OCI-LY3 (cell line): ENCODE data around the gene DGKB.

Experiments
- H2AFZ ChIP-seq: fragments of 200-600, 300-600 bp; shearing (Covaris generic); 2 replicates; pipeline ENCODE4 v1.6.0; 2014; ENCODE audit warnings: antibody characterized with exemption, low read depth, low read length
- H3K27ac ChIP-seq: fragments of 200-600, 300-600 bp; sonication (generic); 2 replicates; pipeline ENCODE4 v1.5.1; 2014; ENCODE audit warnings: mild to moderate bottlenecking, low read length, moderate library complexity, mixed read lengths
- H3K27me3 ChIP-seq: fragments of 200-600, 300-600 bp; sonication (generic); 2 replicates; pipeline ENCODE4 v1.6.1; 2014; ENCODE audit warnings: low read depth, low read length, mixed read lengths
- H3K36me3 ChIP-seq: fragments of 200-600, 300-600 bp; sonication (generic); replicated peaks from 2 replicates; pipeline ENCODE3; 2014; ENCODE audit warnings: low read depth, low read length, mixed read lengths
- H3K4me1 ChIP-seq: fragments of 300-600, 200-600 bp; sonication (generic); 2 replicates; pipeline ENCODE4 v1.6.1; 2014; ENCODE audit warnings: low read length, mixed read lengths
- H3K4me2 ChIP-seq: fragments of 200-600, 300-600 bp; sonication (generic); 2 replicates; pipeline ENCODE4 v1.6.1; 2014; ENCODE audit warnings: low read length, mixed read lengths
- H3K4me3 ChIP-seq: fragments of 300-600, 200-600 bp; sonication (generic); 2 replicates; pipeline ENCODE4 v1.5.1; 2014; ENCODE audit warnings: antibody characterized with exemption, mild to moderate bottlenecking, low read length, moderate library complexity
- H3K79me2 ChIP-seq: fragments of 300-600, 200-600 bp; shearing (Covaris generic); 2 replicates; pipeline ENCODE4 v1.6.1; 2014; ENCODE audit warnings: mild to moderate bottlenecking, low read length, mixed read lengths
- H3K9ac ChIP-seq: fragments of 300-600, 200-600 bp; shearing (Covaris generic); 2 replicates; pipeline ENCODE4 v1.6.0; 2014; ENCODE audit warnings: mild to moderate bottlenecking, low read length, moderate library complexity
- H3K9me3 ChIP-seq: fragments of 200-600, 300-600 bp; shearing (Covaris generic); 2 replicates; pipeline ENCODE4 v1.6.1; 2014; ENCODE audit warnings: low read length, mixed read lengths; ENCODE audit not compliant: insufficient read depth
- H4K20me1 ChIP-seq: fragments of 200-600, 300-600 bp; sonication (generic); 2 replicates; pipeline ENCODE4 v1.6.1; 2016; ENCODE audit warnings: low read length, mixed read lengths; ENCODE audit not compliant: insufficient read depth
- EZH2phosphoT487 ChIP-seq: fragments of 200-600 bp; shearing (Covaris generic); IDR thresholded peaks from 2 replicates; pipeline ENCODE4 v1.6.1; 2018; ENCODE audit warnings: antibody characterized with exemption, mixed run types, low read depth
- TF ChIP-seq, protein P1 (sequence below): fragments of 200-600, 300-600 bp; sonication (generic); IDR thresholded peaks from 2 replicates; pipeline ENCODE4 v1.5.1; 2014; ENCODE audit warnings: antibody characterized with exemption, low read length, low read depth

Gene DGKB

GRCh38 chr7:14936554-14936953 is 34.0 kb upstream of the DGKB start:
- H3K36me3 ChIP-seq, result no peaks in the 10 kb centered on the region
- no peak overlapping the region for H3K4me3 ChIP-seq
- no peaks in the 10 kb centered on the region for H4K20me1 ChIP-seq
- peaks cover 7% of the 10 kb centered on the region; the same call in 1 of the 2 replicates for H3K4me1 ChIP-seq
- H3K79me2 ChIP-seq, result no peaks in the 10 kb centered on the region
- H3K9me3 ChIP-seq, result no peaks in the 10 kb centered on the region
- no peak overlapping the region for H3K27ac ChIP-seq
- TF ChIP-seq, protein P1, sequence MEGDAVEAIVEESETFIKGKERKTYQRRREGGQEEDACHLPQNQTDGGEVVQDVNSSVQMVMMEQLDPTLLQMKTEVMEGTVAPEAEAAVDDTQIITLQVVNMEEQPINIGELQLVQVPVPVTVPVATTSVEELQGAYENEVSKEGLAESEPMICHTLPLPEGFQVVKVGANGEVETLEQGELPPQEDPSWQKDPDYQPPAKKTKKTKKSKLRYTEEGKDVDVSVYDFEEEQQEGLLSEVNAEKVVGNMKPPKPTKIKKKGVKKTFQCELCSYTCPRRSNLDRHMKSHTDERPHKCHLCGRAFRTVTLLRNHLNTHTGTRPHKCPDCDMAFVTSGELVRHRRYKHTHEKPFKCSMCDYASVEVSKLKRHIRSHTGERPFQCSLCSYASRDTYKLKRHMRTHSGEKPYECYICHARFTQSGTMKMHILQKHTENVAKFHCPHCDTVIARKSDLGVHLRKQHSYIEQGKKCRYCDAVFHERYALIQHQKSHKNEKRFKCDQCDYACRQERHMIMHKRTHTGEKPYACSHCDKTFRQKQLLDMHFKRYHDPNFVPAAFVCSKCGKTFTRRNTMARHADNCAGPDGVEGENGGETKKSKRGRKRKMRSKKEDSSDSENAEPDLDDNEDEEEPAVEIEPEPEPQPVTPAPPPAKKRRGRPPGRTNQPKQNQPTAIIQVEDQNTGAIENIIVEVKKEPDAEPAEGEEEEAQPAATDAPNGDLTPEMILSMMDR, result no peak
- no peak for TF ChIP-seq EZH2phosphoT487
- H3K27me3 ChIP-seq, result no peaks in the 10 kb centered on the region
- no peak overlapping the region for H3K4me2 ChIP-seq
- H3K9ac ChIP-seq, result no peak overlapping the region
- H2AFZ ChIP-seq, result no peak overlapping the region

DNA sequence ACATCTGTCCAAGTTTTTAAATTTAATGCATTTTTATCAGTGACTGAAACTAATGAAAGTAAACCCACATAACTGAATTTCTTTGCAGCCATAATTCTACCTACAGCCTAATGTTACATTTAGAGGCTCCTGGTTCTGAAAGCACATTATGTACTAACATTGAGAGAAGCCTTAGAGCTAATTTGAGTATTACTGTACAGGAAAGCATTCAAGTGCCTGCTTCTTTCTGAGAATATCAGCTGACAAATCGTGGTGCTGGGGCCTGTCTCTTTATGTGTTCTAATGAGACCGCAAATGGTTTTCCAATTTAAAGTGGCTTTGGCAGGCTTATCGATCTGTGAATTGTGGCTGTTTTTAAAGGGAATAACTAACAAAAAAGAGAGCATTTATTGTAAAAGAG is 32.3 kb upstream of the DGKB start:
- Histone ChIP-seq H3K4me3 (no peak overlapping the region), H3K9me3 (no peaks in the 10 kb centered on the region), H4K20me1 (no peaks in the 10 kb centered on the region), H2AFZ (no peak overlapping the region), H3K9ac (no peak overlapping the region), H3K4me2 (no peak overlapping the region), H3K27ac (no peak overlapping the region), H3K27me3 (no peaks in the 10 kb centered on the region), H3K36me3 (no peaks in the 10 kb centered on the region), H3K4me1 (peaks cover 7% of the 10 kb centered on the region; the same call in 1 of the 2 replicates), H3K79me2 (no peaks in the 10 kb centered on the region)
- TF ChIP-seq, protein P1, result no peak
- TF ChIP-seq EZH2phosphoT487, result no peak

DNA sequence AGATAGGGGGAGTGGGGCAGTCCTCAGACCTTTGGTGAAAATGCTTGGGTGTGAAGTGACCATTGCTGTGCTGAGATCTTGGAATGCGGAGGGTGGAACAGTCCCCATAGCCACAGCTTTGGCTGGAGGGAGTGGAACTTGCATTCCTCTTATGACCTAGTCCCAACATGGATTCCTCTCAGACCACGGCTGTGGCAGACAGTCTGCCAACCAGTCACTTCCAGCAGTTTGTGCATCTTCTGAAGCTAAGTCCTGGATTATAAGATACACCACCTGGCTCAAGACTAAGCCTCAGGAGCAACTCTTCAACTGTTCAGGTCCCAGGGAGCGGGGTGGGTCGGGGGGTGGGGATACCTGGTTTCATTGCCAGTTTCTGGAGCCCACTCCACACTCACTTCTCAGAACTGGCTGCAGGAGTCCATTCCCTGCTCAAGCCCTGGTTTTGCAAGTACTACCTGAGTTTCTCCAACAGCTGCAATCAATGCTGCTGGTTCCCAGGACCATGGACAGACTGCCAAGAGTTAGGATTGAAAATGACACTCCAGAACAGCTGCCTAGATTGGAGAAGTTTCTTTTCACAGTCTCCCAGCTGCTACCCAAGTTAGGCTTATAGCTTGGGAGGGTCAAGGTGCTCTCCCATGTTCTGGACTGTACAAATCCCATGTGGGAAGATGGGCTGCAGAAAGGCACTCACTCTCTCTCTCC is 29.1 kb upstream of the DGKB start:
- H3K4me2 ChIP-seq, result no peak overlapping the region
- H2AFZ ChIP-seq, result no peak overlapping the region
- H3K27me3 ChIP-seq, result no peaks in the 10 kb centered on the region
- no peaks in the 10 kb centered on the region for H3K9me3 ChIP-seq
- no peaks in the 10 kb centered on the region for H3K79me2 ChIP-seq
- H4K20me1 ChIP-seq, result no peaks in the 10 kb centered on the region
- no peak overlapping the region for H3K4me3 ChIP-seq
- no peak for TF ChIP-seq EZH2phosphoT487
- TF ChIP-seq, protein P1, result no peak
- H3K4me1 ChIP-seq, result no peaks in the 10 kb centered on the region
- H3K9ac ChIP-seq, result no peak overlapping the region
- H3K27ac ChIP-seq, result no peak overlapping the region
- H3K36me3 ChIP-seq, result no peaks in the 10 kb centered on the region

DNA sequence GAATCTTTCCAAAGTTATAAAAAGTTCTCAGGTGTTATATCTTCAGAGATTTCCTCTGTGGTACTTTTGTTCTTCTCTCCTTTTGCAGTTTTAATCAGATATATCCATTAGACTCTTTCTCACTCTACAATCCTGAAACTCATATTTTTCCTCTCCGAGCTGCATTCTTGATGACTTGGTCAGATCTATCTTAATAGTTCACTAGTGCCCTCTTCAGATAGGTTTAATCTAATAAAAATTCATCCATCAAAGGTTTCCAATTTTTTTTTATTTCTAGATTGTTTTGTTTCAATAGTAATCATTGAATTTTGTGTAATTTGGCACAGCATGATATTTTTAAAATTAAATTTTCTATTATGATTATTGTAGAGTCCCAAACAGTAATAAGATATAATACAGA is 21.8 kb upstream of the DGKB start:
- Histone ChIP-seq H3K9ac (no peak overlapping the region), H3K4me1 (no peaks in the 10 kb centered on the region), H3K27ac (no peak overlapping the region), H2AFZ (no peak overlapping the region), H4K20me1 (no peaks in the 10 kb centered on the region), H3K27me3 (no peaks in the 10 kb centered on the region), H3K79me2 (no peaks in the 10 kb centered on the region), H3K4me2 (no peak overlapping the region), H3K9me3 (no peaks in the 10 kb centered on the region), H3K4me3 (no peak overlapping the region), H3K36me3 (no peaks in the 10 kb centered on the region)
- TF ChIP-seq, protein P1, result peak; percentile 24; the same call in 1 of the 2 replicates
- TF ChIP-seq EZH2phosphoT487, result no peak
